ENCODE results near the gene CCNY.

- no peak for TF ChIP-seq CTCF (IDR thresholded peaks at IDR 0.05; ENCODE audit: low read length)
- TF ChIP-seq EZH2phosphoT487 (IDR thresholded peaks at IDR 0.05; ENCODE audit: low read length): no peak
- no peak for TF ChIP-seq EZH2 (optimal IDR thresholded peaks at IDR 0.05; ENCODE audit: low read depth, low read length)
Measured at GRCh38 chr10:35510891-35511290, 174.6 kb downstream of the CCNY start.

Data from MM.1S (cell line).